22Rv1 (cell line): ENCODE data around the gene GPR132.

Experiments
- ZFX ChIP-seq: fragments of 450-650 bp; IDR thresholded peaks from 2 replicates; pipeline ENCODE4 v1.6.1; 2017; ENCODE audit warnings: antibody characterized with exemption, borderline replicate concordance
- TF ChIP-seq, protein P1 (sequence below): fragments of 450-650 bp; IDR thresholded peaks from 2 replicates; pipeline ENCODE4 v1.5.1; 2017; ENCODE audit warnings: mild to moderate bottlenecking

DNA sequence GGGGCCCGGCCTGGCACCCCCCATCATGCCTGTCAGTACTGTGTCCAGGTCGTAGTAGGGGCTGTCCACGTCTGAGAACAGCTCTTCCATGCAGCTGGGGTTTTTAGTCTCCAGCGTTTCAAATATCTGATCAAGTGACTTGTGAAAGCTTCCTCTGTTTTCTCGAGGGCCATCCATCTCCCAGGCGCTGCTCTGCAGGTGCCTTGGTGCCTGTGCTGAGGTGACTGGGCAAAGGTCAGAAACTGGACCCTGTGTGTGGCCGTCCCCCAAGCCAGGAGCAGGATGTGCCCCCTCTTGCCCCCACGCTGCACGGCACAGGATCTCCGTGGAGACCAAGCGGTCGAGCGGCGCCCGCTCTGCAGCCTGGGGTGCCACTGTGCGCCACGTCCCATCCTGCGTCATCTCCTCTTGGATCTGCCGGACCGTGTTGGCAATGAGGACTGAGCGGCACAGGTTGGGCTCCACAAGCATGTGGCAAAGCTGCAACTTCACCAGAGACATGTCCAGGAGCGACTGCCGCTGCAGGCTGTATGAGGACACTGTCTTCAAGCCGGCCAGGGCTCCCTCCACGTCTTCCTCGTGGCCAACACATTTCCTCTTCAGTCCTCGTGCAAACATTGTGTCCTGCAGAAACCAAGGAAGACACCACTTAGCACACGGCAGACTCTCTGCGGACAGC, 53.8 kb downstream of the GPR132 start:
- TF ChIP-seq ZFX: no peak
- TF ChIP-seq, protein P1, sequence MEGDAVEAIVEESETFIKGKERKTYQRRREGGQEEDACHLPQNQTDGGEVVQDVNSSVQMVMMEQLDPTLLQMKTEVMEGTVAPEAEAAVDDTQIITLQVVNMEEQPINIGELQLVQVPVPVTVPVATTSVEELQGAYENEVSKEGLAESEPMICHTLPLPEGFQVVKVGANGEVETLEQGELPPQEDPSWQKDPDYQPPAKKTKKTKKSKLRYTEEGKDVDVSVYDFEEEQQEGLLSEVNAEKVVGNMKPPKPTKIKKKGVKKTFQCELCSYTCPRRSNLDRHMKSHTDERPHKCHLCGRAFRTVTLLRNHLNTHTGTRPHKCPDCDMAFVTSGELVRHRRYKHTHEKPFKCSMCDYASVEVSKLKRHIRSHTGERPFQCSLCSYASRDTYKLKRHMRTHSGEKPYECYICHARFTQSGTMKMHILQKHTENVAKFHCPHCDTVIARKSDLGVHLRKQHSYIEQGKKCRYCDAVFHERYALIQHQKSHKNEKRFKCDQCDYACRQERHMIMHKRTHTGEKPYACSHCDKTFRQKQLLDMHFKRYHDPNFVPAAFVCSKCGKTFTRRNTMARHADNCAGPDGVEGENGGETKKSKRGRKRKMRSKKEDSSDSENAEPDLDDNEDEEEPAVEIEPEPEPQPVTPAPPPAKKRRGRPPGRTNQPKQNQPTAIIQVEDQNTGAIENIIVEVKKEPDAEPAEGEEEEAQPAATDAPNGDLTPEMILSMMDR: no peak
